Neural cell (in vitro differentiated cells): ENCODE measurements around the gene OR14I1. TPM values are rescaled to one million over a fixed set of nuclear protein-coding genes. Genes with fewer than 3 reads are reported as not detected.
"Not testable (repeated sequence)": the region's sequence is repeated elsewhere in the genome, so short reads cannot be mapped to it uniquely, and the experiment has no call there.

Experiments
- H2AFZ ChIP-seq: fragments of 200-600, 300-800 bp; sonication (generic), shearing (Covaris generic); 2 replicates; pipeline ENCODE4 v1.6.0; 2014; ENCODE audit warnings: low read depth, mild to moderate bottlenecking, antibody characterized with exemption, low read length, moderate library complexity
- H3F3A ChIP-seq: fragments of 200-600 bp; shearing (Covaris generic); 2 replicates; pipeline ENCODE4 v1.6.1; 2016; ENCODE audit warnings: mild to moderate bottlenecking, moderate library complexity, mixed read lengths, antibody characterized with exemption, low read length; ENCODE audit not compliant: insufficient read depth, poor library complexity, severe bottlenecking
- H3K27ac ChIP-seq: fragments of 200-600, 300-800 bp; sonication (generic), shearing (Covaris generic); 2 replicates; pipeline ENCODE4 v1.5.1; 2014; ENCODE audit warnings: mild to moderate bottlenecking, low read length, moderate library complexity
- H3K27me3 ChIP-seq: fragments of 300-800, 200-600 bp; sonication (generic), shearing (Covaris generic); 2 replicates; pipeline ENCODE4 v1.6.0; 2014; ENCODE audit warnings: mild to moderate bottlenecking, low read depth, low read length, moderate library complexity; ENCODE audit not compliant: insufficient read depth
- H3K36me3 ChIP-seq: fragments of 300-800, 200-600 bp; sonication (generic), shearing (Covaris generic); 2 replicates; pipeline ENCODE4 v1.5.1; 2014; ENCODE audit warnings: mild to moderate bottlenecking, antibody characterized with exemption, low read length, moderate library complexity; ENCODE audit not compliant: insufficient read depth
- H3K4me2 ChIP-seq: fragments of 300-800, 200-600 bp; sonication (generic), shearing (Covaris generic); 2 replicates; pipeline ENCODE4 v1.6.0; 2014; ENCODE audit warnings: mild to moderate bottlenecking, low read length
- H3K4me3 ChIP-seq: fragments of 300-800, 200-600 bp; sonication (generic), shearing (Covaris generic); 2 replicates; pipeline ENCODE4 v1.5.1; 2014; ENCODE audit warnings: mild to moderate bottlenecking, low read length, moderate library complexity
- H3K79me2 ChIP-seq: fragments of 200-600 bp; shearing (Covaris generic); replicated peaks from 2 replicates; pipeline ENCODE4 v1.6.0; 2014; ENCODE audit warnings: mild to moderate bottlenecking, low read length, moderate library complexity; ENCODE audit not compliant: insufficient read depth
- H3K9ac ChIP-seq: fragments of 300-800, 200-600 bp; sonication (generic), shearing (Covaris generic); 2 replicates; pipeline ENCODE4 v1.6.1; 2016; ENCODE audit warnings: mild to moderate bottlenecking, low read length, mixed read lengths
- H3K9me2 ChIP-seq: fragments of 200-600 bp; shearing (Covaris generic); 2 replicates; pipeline ENCODE4 v1.6.1; 2016; ENCODE audit warnings: mild to moderate bottlenecking, low read length, mixed read lengths; ENCODE audit not compliant: insufficient read depth
- H3K9me3 ChIP-seq: fragments of 200-600, 300-800 bp; sonication (generic), shearing (Covaris generic); 2 replicates; pipeline ENCODE4 v1.6.1; 2016; ENCODE audit warnings: mild to moderate bottlenecking, mixed run types, low read length, moderate library complexity, mixed read lengths
- H4K20me1 ChIP-seq: fragments of 200-600 bp; shearing (Covaris generic); 2 replicates; pipeline ENCODE4 v1.6.1; 2016; ENCODE audit warnings: mild to moderate bottlenecking, mixed run types; ENCODE audit not compliant: insufficient read depth
- polyA plus RNA-seq: library from polyadenylated mRNA; depleted of rRNA; stranded (reverse); fragments of >200 nt; gene quantifications from 2 replicates; pipeline ENCODE4 v1.2.3, GENCODE V29; 2014
- small RNA-seq, 3 experiments: library from RNA; depleted of rRNA; stranded (forward); fragments of <200 nt; gene quantifications; one replicate each; pipeline ENCODE3, GENCODE V24; 2012

Gene OR14I1
- polyA plus RNA-seq, 1 donor from 2014 or later = not detected

- not testable (repeated sequence) for H3K36me3 ChIP-seq, H3K9ac ChIP-seq, H3K9me3 ChIP-seq, H3K27ac ChIP-seq, H3K4me2 ChIP-seq, H4K20me1 ChIP-seq, H3F3A ChIP-seq, H2AFZ ChIP-seq, H3K79me2 ChIP-seq, H3K27me3 ChIP-seq, H3K9me2 ChIP-seq, H3K4me3 ChIP-seq
Measured at GRCh38 chr1:248656797-248657196, 45.8 kb downstream of the OR14I1 start.

GRCh38 chr1:248655354-248655753 lies 47.2 kb downstream of the OR14I1 start, which contains the start of gene OR2T27:
TSS of gene OR2T27 (minus strand) at chr1:248655528. CDS start at chr1:248650884, 4,644 bp downstream.
- not testable (repeated sequence) for H3K79me2 ChIP-seq, H3K4me2 ChIP-seq, H3K9me3 ChIP-seq, H4K20me1 ChIP-seq, H3K36me3 ChIP-seq, H3K4me3 ChIP-seq, H2AFZ ChIP-seq, H3K27me3 ChIP-seq, H3K27ac ChIP-seq, H3K9ac ChIP-seq, H3F3A ChIP-seq, H3K9me2 ChIP-seq

Small RNA genes lying within 50 kb of the gene (small RNA-seq; reads per million reads assigned to genes)
- 0 reads per million in 3 experiments for gene AHCYP8

Other genes with a start within 250 kb of the OR14I1 start
- not detected in 2 replicates for gene OR2T3, start 229.4 kb downstream of the OR14I1 start, polyA plus RNA-seq
- not detected in 2 replicates for gene OR2T5, start 214.2 kb downstream of the OR14I1 start, polyA plus RNA-seq
- not detected in 2 replicates for gene OR2G6, start 194.7 kb downstream of the OR14I1 start, polyA plus RNA-seq
- gene OR2T29, start 140.0 kb downstream of the OR14I1 start, polyA plus RNA-seq = not detected in 2 replicates
- not detected in 2 replicates for gene OR2T34, start 128.0 kb downstream of the OR14I1 start, polyA plus RNA-seq
- not detected in 2 replicates for gene OR2T10, start 105.1 kb downstream of the OR14I1 start, polyA plus RNA-seq
- gene OR2T11, start 67.7 kb downstream of the OR14I1 start, polyA plus RNA-seq = not detected in 2 replicates
- not detected in 2 replicates for gene OR2T35, start 57.5 kb downstream of the OR14I1 start, polyA plus RNA-seq
- not detected in 2 replicates for gene OR2T27, start 47.2 kb downstream of the OR14I1 start, polyA plus RNA-seq
- not detected in 2 replicates for gene LYPD8, start 53.0 kb upstream of the OR14I1 start, polyA plus RNA-seq
- 38.6 and 46.1 TPM in 2 replicates for gene SH3BP5L, start 123.1 kb upstream of the OR14I1 start, polyA plus RNA-seq
- 22.9 and 31.0 TPM in 2 replicates for gene ZNF672, start 135.5 kb upstream of the OR14I1 start, polyA plus RNA-seq
- 183 and 255 TPM in 2 replicates for gene ZNF692, start 156.3 kb upstream of the OR14I1 start, polyA plus RNA-seq
- gene PGBD2, start 203.5 kb upstream of the OR14I1 start, polyA plus RNA-seq = 8.1 and 10.5 TPM in 2 replicates